K562 (cell line): ENCODE results near the gene HARS1. TPM values are rescaled to one million over a fixed set of nuclear protein-coding genes. Genes with fewer than 3 reads are reported as not detected.

ENCODE experiments used
- ATAC-seq: fragments of 200-7000 bp; cut with Tn5 transposase; 3 replicates; pipeline ENCODE4 v1.9.1; 2020; ENCODE audit warnings: moderate library complexity
- BruUV-seq: library from RNA; stranded (reverse); fragments of 400-500 nt; replicated peaks from 2 replicates; lab custom pipeline; 2021; lab: Mats Ljungman, UMichigan
- CTCF ChIA-PET: fragments of 300-600 bp; formaldehyde crosslinking; extraction: SDS; loops from one replicate; lab custom pipeline; 2021; ENCODE audit warnings: low intra/inter-chr PET ratio; lab: Yijun Ruan, JAX
- POLR2A ChIA-PET: fragments of 300-600, 350-650 bp; sonication (Branson Sonifier 250); formaldehyde crosslinking; extraction: SDS; loops from one replicate; lab custom pipeline; 2021; ENCODE audit warnings: antibody characterized with exemption, inconsistent platforms; lab: Yijun Ruan, JAX
- DNase-seq, 4 experiments: peaks; one replicate each; pipeline versions ENCODE4 v3.0.0 to v3.0.0-alpha.2; 2011 to 2018; ENCODE audit warnings: low spot score in 3 of 4, mixed read lengths in 3 of 4; ENCODE audit errors: extremely low read depth in 1 of 4
- FAIRE-seq: peaks from 2 replicates; lab custom pipeline; 2011; peaks lifted over from hg19 to GRCh38; lab: Jason Lieb, UNC
- H2AFZ ChIP-seq: 2 replicates; pipeline ENCODE4 v1.6.0; 2011; ENCODE audit warnings: low read depth, low read length, control low read depth, inconsistent platforms
- H3K27ac ChIP-seq: fragments of 200-600 bp; 3 replicates; pipeline ENCODE4 v1.8.0; 2011; ENCODE audit warnings: low read depth, mild to moderate bottlenecking, control low read depth, inconsistent platforms, low read length, moderate library complexity, mixed read lengths; ENCODE audit errors: extremely low read depth
- H3K27me3 ChIP-seq, 2 experiments: fragments of 300-600 bp in 1 of 2; 2 replicates in 1 of 2; 3 replicates in 1 of 2; pipeline versions ENCODE4 v1.6.0 to v1.8.0; 2011; ENCODE audit warnings: inconsistent platforms in 2 of 2, low read length in 2 of 2, mild to moderate bottlenecking in 1 of 2, mixed read lengths in 1 of 2, moderate library complexity in 1 of 2; ENCODE audit not compliant: control insufficient read depth in 2 of 2, insufficient read depth in 2 of 2
- H3K36me3 ChIP-seq: fragments of 300-600 bp; 3 replicates; pipeline ENCODE4 v1.8.0; 2011; ENCODE audit warnings: mild to moderate bottlenecking, low read length, inconsistent platforms; ENCODE audit not compliant: control insufficient read depth, insufficient read depth
- H3K4me1 ChIP-seq, 2 experiments: fragments of 200-600 bp in 1 of 2; replicated peaks in 1 of 2; 2 replicates in 1 of 2; 3 replicates in 1 of 2; pipeline versions ENCODE4 v1.5.1 to v1.8.0; 2011; ENCODE audit warnings: inconsistent platforms in 2 of 2, low read length in 2 of 2, mild to moderate bottlenecking in 1 of 2, mixed read lengths in 1 of 2, moderate library complexity in 1 of 2; ENCODE audit not compliant: control insufficient read depth in 2 of 2, insufficient read depth in 2 of 2
- H3K4me2 ChIP-seq: 2 replicates; pipeline ENCODE4 v1.6.1; 2011; ENCODE audit warnings: low read length, control low read depth, inconsistent platforms, mixed read lengths; ENCODE audit not compliant: insufficient read depth
- H3K4me3 ChIP-seq: fragments of 200-600 bp; sonication (generic), shearing (Covaris generic); 2 replicates; pipeline ENCODE4 v1.5.1; 2016; ENCODE audit warnings: control low read depth, inconsistent platforms
- H3K79me2 ChIP-seq: fragments of 200-600 bp; 3 replicates; pipeline ENCODE4 v1.8.0; 2011; ENCODE audit warnings: low read length, inconsistent platforms; ENCODE audit not compliant: control insufficient read depth, insufficient read depth
- H3K9ac ChIP-seq, 2 experiments: 2 replicates each; pipeline versions ENCODE4 v1.6.0 to v1.6.1; 2011; ENCODE audit warnings: low read depth in 2 of 2, low read length in 2 of 2, control low read depth in 1 of 2, inconsistent platforms in 1 of 2, mild to moderate bottlenecking in 1 of 2, mixed read lengths in 1 of 2; ENCODE audit not compliant: insufficient read depth in 1 of 2
- H3K9me1 ChIP-seq: one replicate; pipeline ENCODE4 v1.6.0; 2011; ENCODE audit warnings: inconsistent platforms, mild to moderate bottlenecking, low read length, moderate library complexity; ENCODE audit not compliant: control insufficient read depth, insufficient read depth
- H3K9me3 ChIP-seq: replicated peaks from 2 replicates; pipeline ENCODE4 v1.5.1; 2011; ENCODE audit warnings: low read depth, low read length, inconsistent platforms; ENCODE audit not compliant: control insufficient read depth, insufficient read depth
- H4K20me1 ChIP-seq: replicated peaks from 2 replicates; pipeline ENCODE4 v1.6.1; 2011; ENCODE audit warnings: low read length, inconsistent platforms, mixed read lengths; ENCODE audit not compliant: control insufficient read depth, insufficient read depth
- BRD4 ChIP-seq: fragments of 200-600 bp; sonication (generic); IDR thresholded peaks from 2 replicates; pipeline ENCODE4 v1.6.1; 2017; ENCODE audit warnings: inconsistent platforms
- ELF2 ChIP-seq: fragments of 250-450 bp; sonication (Bioruptor Pico); IDR thresholded peaks from 2 replicates; pipeline ENCODE4 v1.5.0; 2021; ENCODE audit warnings: mild to moderate bottlenecking
- EZH2 ChIP-seq: IDR thresholded peaks from 2 replicates; pipeline ENCODE4 v1.6.1; 2012; ENCODE audit warnings: low read depth, mild to moderate bottlenecking, inconsistent platforms, low read length, borderline replicate concordance
- IFI16 ChIP-seq: fragments of 250-450 bp; sonication (Bioruptor Pico); IDR thresholded peaks from 2 replicates; pipeline ENCODE4 v2.1.2; 2022; ENCODE audit warnings: mild to moderate bottlenecking, inconsistent platforms
- MYNN ChIP-seq, 2 experiments: sonication (generic); formaldehyde crosslinking in 1 of 2; IDR thresholded peaks; 2 replicates each; pipeline versions ENCODE4 v1.5.0 to v1.6.1; 2016 to 2020; ENCODE audit warnings: antibody characterized with exemption in 1 of 2, missing genetic modification reagents in 1 of 2
- OTX1 ChIP-seq: fragments of 450-650 bp; formaldehyde crosslinking; IDR thresholded peaks from 2 replicates; pipeline ENCODE4 v1.4.0; 2022; ENCODE audit warnings: mild to moderate bottlenecking
- PHF20 ChIP-seq: fragments of 450-650 bp; IDR thresholded peaks from 2 replicates; pipeline ENCODE4 v1.6.1; 2018; ENCODE audit not compliant: partially characterized antibody
- PKNOX1 ChIP-seq: fragments of 450-650 bp; IDR thresholded peaks from 2 replicates; pipeline ENCODE4 v1.6.1; 2016
- POLR2AphosphoS5 ChIP-seq: IDR thresholded peaks from 2 replicates; pipeline ENCODE4 v1.6.1; 2011; ENCODE audit warnings: mild to moderate bottlenecking, low read depth, low read length, moderate library complexity; ENCODE audit not compliant: control insufficient read depth, insufficient read depth
- RBM14 ChIP-seq: fragments of 200-400 bp; formaldehyde crosslinking; IDR thresholded peaks from 2 replicates; pipeline ENCODE4 v1.6.1; 2018; ENCODE audit warnings: low read depth, mild to moderate bottlenecking, low read length, moderate library complexity, borderline replicate concordance; ENCODE audit not compliant: insufficient read depth
- SMARCC2 ChIP-seq: fragments of 450-650 bp; IDR thresholded peaks from 2 replicates; pipeline ENCODE4 v1.6.1; 2017; ENCODE audit warnings: antibody characterized with exemption, moderate library complexity, mild to moderate bottlenecking, low read depth
- TAF15 ChIP-seq: fragments of 200-400 bp; formaldehyde crosslinking; IDR thresholded peaks from 2 replicates; pipeline ENCODE4 v1.6.1; 2017; ENCODE audit warnings: mild to moderate bottlenecking, low read depth, low read length, moderate library complexity
- U2AF1 ChIP-seq: fragments of 200-400 bp; formaldehyde crosslinking; optimal IDR thresholded peaks from 2 replicates; pipeline ENCODE3; 2017; ENCODE audit warnings: mild to moderate bottlenecking, low read depth, low read length, moderate library complexity
- ZBTB12 ChIP-seq: fragments of 250-450 bp; sonication (Bioruptor Pico); IDR thresholded peaks from 2 replicates; pipeline ENCODE4 v1.4.0; 2020
- ZFP1 ChIP-seq: fragments of 450-650 bp; formaldehyde crosslinking; IDR thresholded peaks from 2 replicates; pipeline ENCODE4 v1.4.0; 2020; ENCODE audit warnings: mild to moderate bottlenecking, mixed read lengths
- ZNF324 ChIP-seq: fragments of 250-450 bp; sonication (Bioruptor Pico); IDR thresholded peaks from 2 replicates; pipeline ENCODE4 v1.4.0; 2020; ENCODE audit warnings: mild to moderate bottlenecking
- ZNF511 ChIP-seq: sonication (generic); formaldehyde crosslinking; IDR thresholded peaks from 2 replicates; pipeline ENCODE4 v1.8.0; 2022; ENCODE audit warnings: mild to moderate bottlenecking, missing genetic modification reagents
- ZNF75A ChIP-seq: fragments of 450-650 bp; formaldehyde crosslinking; IDR thresholded peaks from 2 replicates; pipeline ENCODE4 v1.4.0; 2020; ENCODE audit warnings: mild to moderate bottlenecking
- ZSCAN32 ChIP-seq: fragments of 450-650 bp; formaldehyde crosslinking; IDR thresholded peaks from 2 replicates; pipeline ENCODE4 v1.4.0; 2020; ENCODE audit warnings: mild to moderate bottlenecking, moderate library complexity
- WGBS: fragments of 100-300 bp; shearing (Covaris generic); methylation state at CpG from one replicate; pipeline ENCODE4 v1.1.6; 2016; ENCODE audit warnings: low coverage, mixed read lengths; ENCODE audit not compliant: insufficient coverage; ENCODE audit errors: missing lambda C conversion rate; 5-methylcytosine and 5-hydroxymethylcytosine counted together
- in situ Hi-C: fragments of 300-500 bp; cut with MboI; formaldehyde crosslinking; loops from 4 replicates; pipeline ENCODE4 v1.15.0; 2018; ENCODE audit warnings: inconsistent platforms, mixed read lengths
- intact Hi-C: fragments of 100-400 bp; cut with micrococcal nuclease; formaldehyde crosslinking; loops from 2 replicates; pipeline ENCODE4 v1.14.2; 2022
- polyA plus RNA-seq, 8 experiments: library from polyadenylated mRNA; depleted of rRNA in 4 of 8; stranded (reverse) in 5 of 8; unstranded in 3 of 8; fragments of >200 nt; fragmentation: Nextera tagmentation in 2 of 8; fragmentation: Illumina TruSeq in 1 of 8; extraction: Ambion mirVana in 2 of 8; extraction: Trizol in 1 of 8; gene quantifications; 2 replicates each; pipeline versions ENCODE4 v1.2.1 to v1.2.3, GENCODE V29; 2011 to 2014; ENCODE audit warnings: inconsistent platforms in 1 of 8, missing spikeins in 1 of 8
- total RNA-seq, 7 experiments: library from RNA; depleted of rRNA in 6 of 7; stranded (reverse); fragments of >200 nt in 6 of 7; fragmentation: Illumina TruSeq in 2 of 7; extraction: Trizol in 2 of 7; gene quantifications; 2 replicates each; pipeline versions ENCODE4 v1.2.1 to v1.2.3, GENCODE V29; 2011 to 2021; ENCODE audit warnings: low replicate concordance in 1 of 7

HARS1 gene
- total and polyA plus RNA-seq, 9 of the 15 experiments (the other 6 are each of a cell fraction or from before 2014, with no cell fraction given) = 13.5 to 88.5 (median 75.2) TPM

- Histone ChIP-seq H3K9me3 (no peaks in the 10 kb centered on the region), H3K4me2 (peak within 1 kb of the TSS; percentile 99), H2AFZ (peak within 1 kb of the TSS; percentile 89), H3K36me3 (peaks cover 89% of the 10 kb centered on the region), H3K27ac (peak within 1 kb of the TSS; percentile 78), H3K9me1 (no peaks in the 10 kb centered on the region), H3K4me1 (peaks cover 0 to 8% of the 10 kb centered on the region in 2 experiments; a peak in 2 of 5 replicates), H4K20me1 (0 out of 2 replicates have a peak, but pooled peaks cover 4% of the 10 kb centered on the region), H3K27me3 (no peaks in the 10 kb centered on the region), H3K9ac (peak within 1 kb of the TSS; percentile 92 to 95), H3K79me2 (peaks cover 19% of the 10 kb centered on the region), H3K4me3 (peak within 1 kb of the TSS; percentile 87)
- ATAC-seq = peak; percentile 99
- BruUV-seq = TSS peak; percentile 58
- in situ Hi-C loops (no loop called here), intact Hi-C loops (no loop called here)
- ChIA-PET POLR2A (interaction anchor here (0.6 to 3.6 kb wide), 15 partner anchors 8 to 294 kb away, joined by 3 to 34 read pairs (median 4); partner anchors contain the start of genes HARS1, HARS2, IK and NDUFA2), CTCF (no interaction called here)
- peak; percentile 94 to 97 (median 94) for DNase-seq
- WGBS = under 1% methylated on average over 43 of the region's 44 CpGs
- FAIRE-seq = peak; percentile 100
- TF ChIP-seq ZBTB12 (CRISPR knock-in tag) = no peak
- TF ChIP-seq MYNN (IDR thresholded peaks at IDR 0.05) = no peak
- TF ChIP-seq MYNN (CRISPR knock-in tag; IDR thresholded peaks at IDR 0.05) = no peak
- peak; percentile 93 for TF ChIP-seq POLR2AphosphoS5
- TF ChIP-seq PHF20 = peak; percentile 88
- peak; percentile 100 for TF ChIP-seq ELF2 (CRISPR knock-in tag)
- no peak for TF ChIP-seq SMARCC2
- no peak for TF ChIP-seq ZNF324
- TF ChIP-seq OTX1 (CRISPR knock-in tag) = 0 out of 2 replicates have a peak, but pooled peaks have one; percentile 22
- TF ChIP-seq TAF15 = no peak
- no peak for TF ChIP-seq ZSCAN32 (CRISPR knock-in tag)
- no peak for TF ChIP-seq BRD4
- no peak for TF ChIP-seq EZH2
- TF ChIP-seq ZNF75A (CRISPR knock-in tag) = no peak
- no peak for TF ChIP-seq IFI16 (CRISPR knock-in tag)
- TF ChIP-seq PKNOX1 = no peak
- TF ChIP-seq RBM14 = no peak
- TF ChIP-seq U2AF1 = no peak
- no peak for TF ChIP-seq ZFP1 (CRISPR knock-in tag)
- TF ChIP-seq ZNF511 = no peak
Measured at GRCh38 chr5:140700177-140701144, 9.3 kb upstream of the HARS1 start, which contains the start of gene ZMAT2. TSS of gene ZMAT2 (plus strand) at chr5:140700447. CDS start at chr5:140700461, 14 bp downstream.
